ENCODE measurements around the gene CTTN.

The CTTN gene

GRCh38 chr11:70477609-70478008 is 79.3 kb downstream of the CTTN start:
- no peak for DNase-seq (ENCODE audit: low read depth)

GRCh38 chr11:70478166-70478890 is 80.0 kb downstream of the CTTN start:
- no peak for DNase-seq (ENCODE audit: low read depth)

GRCh38 chr11:70480711-70481110 is 82.4 kb downstream of the CTTN start:
- DNase-seq (ENCODE audit: low read depth), result no peak

GRCh38 chr11:70481625-70482528 is 83.5 kb downstream of the CTTN start:
- DNase-seq (ENCODE audit: low read depth), result no peak

- no peak for DNase-seq (ENCODE audit: low read depth)
Observed at GRCh38 chr11:70482529-70482917, 84.2 kb downstream of the CTTN start.

GRCh38 chr11:70483077-70483861 is 84.9 kb downstream of the CTTN start:
- DNase-seq (ENCODE audit: low read depth), result no peak

GRCh38 chr11:70483917-70484316 is 85.6 kb downstream of the CTTN start:
- DNase-seq (ENCODE audit: low read depth), result no peak

- DNase-seq (ENCODE audit: low read depth), result no peak
Observed at GRCh38 chr11:70485326-70486025, 87.1 kb downstream of the CTTN start.

- no peak for DNase-seq (ENCODE audit: low read depth)
Observed at GRCh38 chr11:70486026-70486415, 87.7 kb downstream of the CTTN start.

Measured in stimulated activated CD4-positive, alpha-beta T cell treated with anti-CD3 and anti-CD28 coated beads, Interleukin-2, amount 100 ng/mL, for 4 hours (primary cell).